Left ventricle myocardium superior (tissue), 1 donor: ENCODE data around the gene IQCH. TPM values are rescaled to one million over a fixed set of nuclear protein-coding genes. Genes with fewer than 3 reads are reported as not detected.

ENCODE experiments used
- ATAC-seq: fragments of 200-7000 bp; cut with Tn5 transposase; one replicate; pipeline ENCODE4 v1.9.1; 2020; ENCODE audit warnings: mild to moderate bottlenecking, moderate library complexity
- DNase-seq: peaks from one replicate; pipeline ENCODE4 v3.0.0-alpha.2; 2020
- intact Hi-C: fragments of 100-400 bp; cut with micrococcal nuclease; formaldehyde crosslinking; loops from one replicate; pipeline ENCODE4 v1.11.0; 2022
- total RNA-seq: library from RNA; stranded (reverse); fragmentation: NEBNext Ultra II Directional; extraction: Animal tissue kit (Norgen Biotek cat#: 25700); gene quantifications from one replicate; pipeline ENCODE4 v1.2.1, GENCODE V29; 2021
- donor health status: DM: no; HTN: yes; CAD: no; lungs with severe emphysema.

Gene IQCH
- total RNA-seq, 1 donor from 2014 or later = 0.64 TPM

DNA sequence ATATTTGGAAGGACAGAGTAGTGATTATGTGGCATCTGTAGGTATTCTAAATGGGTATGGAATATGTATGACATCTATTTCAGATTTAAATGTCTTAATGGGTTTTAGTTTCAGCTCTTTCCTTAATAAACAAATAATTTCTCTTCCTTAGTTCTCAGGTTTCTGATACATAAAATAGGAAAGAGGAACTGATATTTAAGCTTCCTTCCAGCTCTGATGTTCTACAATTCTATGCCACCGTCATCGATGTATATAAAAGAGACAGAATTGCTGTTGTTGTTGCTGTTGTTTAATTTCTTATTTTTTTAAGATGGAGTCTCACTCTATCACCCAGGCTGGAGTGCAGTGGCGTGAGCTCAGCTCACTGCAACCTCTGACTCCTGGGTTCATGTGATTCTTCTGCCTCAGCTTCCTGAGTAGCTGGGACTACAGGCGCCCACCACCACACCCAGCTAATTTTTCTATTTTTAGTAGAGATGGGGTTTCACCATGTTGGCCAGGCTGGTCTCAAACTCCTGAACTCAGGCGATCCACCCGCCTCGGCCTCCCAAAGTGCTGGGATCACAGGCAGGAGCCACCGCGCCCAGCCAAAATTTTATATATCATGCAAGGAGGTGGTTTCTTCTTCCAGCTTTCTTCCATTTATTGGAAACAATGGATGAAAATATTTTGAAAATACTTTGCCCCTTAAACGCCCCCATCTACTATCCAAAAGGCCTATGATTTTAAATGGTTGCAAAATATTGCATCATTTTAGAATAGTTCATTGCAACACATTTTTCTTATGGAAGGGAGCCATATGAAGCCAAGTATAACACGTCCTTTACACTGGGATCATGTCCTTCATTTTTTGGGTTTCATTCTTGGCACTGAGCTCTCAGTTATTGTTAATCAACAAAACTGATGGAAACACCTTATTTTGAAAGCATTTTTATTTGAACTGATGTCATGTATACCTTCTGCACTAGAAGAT is 252.5 kb downstream of the IQCH start:
- DNase-seq (no peak), ATAC-seq (no peak)
- intact Hi-C loops = no loop called here

- DNase-seq (no peak), ATAC-seq (no peak)
- intact Hi-C loops = no loop called here
Observed at GRCh38 chr15:67508407-67508806, 253.8 kb downstream of the IQCH start.

DNA sequence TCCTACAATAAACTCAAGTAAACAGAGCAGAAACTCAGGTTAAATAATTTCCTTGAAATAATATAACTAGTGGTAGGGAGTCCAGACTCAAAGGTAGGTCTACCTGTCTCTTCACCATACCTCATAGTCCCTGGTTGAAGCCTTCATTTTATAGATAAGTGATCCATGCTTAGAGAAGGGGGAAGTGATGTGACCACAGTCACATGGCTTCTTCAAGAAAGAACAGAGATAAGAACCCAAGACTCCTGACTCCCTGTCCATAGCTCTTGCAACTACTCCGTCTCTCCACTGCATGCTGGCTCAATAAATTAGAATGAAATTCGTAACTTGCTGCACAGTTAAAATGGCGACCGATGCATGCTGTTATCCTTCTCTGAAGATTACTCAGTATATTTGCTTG is 255.3 kb downstream of the IQCH start:
- no peak for DNase-seq
- intact Hi-C loops = no loop called here

DNA sequence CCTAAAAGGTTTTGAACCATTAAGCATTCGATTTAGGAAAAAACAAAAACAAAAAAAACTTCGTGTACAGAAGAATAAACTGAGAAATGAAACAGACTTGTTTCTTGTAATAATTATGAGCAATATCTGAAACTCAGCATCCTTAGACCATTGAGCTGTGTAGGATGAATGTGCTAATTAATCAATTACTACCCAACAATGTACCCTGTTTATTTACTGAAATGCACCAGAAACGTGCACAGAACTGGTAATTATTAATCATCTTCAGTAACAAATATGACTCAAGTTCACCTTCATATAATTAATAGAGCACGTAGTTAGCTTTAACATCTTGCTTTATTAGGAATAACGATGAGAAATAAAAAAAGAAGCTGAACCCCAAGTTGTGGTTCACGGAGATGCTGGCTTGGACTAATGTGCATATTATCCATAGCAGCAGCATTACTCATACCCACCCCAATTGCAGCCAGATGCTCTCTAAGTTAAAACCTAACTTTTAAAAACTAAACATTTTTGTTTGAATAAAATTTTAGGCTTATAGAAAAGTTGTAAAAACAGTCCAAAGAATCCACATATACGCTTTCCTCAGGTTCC is 256.1 kb downstream of the IQCH start:
- DNase-seq = no peak
- no peak for ATAC-seq
- intact Hi-C loops = no loop called here

More for the DNA sequence above, 255.3 kb downstream of the IQCH start:
- no peak for ATAC-seq

DNA sequence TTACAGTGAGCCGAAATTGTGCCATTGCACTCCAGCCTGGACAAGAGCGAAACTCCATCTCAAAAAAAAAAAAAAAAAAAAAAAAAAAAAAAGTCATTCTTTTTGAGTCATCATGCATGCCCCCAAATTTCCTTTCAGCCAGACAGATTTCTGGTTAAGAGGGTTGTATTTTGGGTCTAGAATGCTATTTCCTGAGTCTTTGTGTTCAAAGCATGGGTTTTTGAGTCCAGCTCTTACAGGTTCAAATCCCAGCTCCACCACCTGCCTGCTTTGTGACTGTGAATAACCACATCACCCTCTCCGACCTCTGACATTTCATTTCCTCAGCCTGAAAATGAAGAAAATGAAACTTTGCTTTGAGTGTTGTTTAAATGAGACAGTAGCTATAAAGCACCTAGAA is 257.0 kb downstream of the IQCH start:
- DNase-seq (no peak), ATAC-seq (no peak)
- intact Hi-C loops = no loop called here

DNA sequence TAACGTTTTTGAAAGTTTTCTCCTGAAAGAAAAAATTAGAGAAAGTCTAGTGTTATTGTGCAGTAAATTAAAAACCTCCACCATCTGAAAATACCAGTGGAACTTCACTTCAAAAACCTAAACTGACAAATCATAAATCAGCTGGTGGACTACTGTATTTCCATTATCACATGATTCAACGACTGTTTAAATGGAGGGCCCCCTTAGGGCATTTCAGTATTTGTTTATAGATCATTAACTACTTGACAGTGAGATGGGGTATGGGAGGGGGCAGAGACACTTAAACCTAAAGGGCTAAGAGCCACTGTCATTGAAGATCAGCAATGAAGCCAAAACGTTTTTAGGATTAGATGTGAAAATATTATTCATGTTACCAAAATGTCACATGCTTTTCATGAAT is 257.6 kb downstream of the IQCH start:
- ATAC-seq (no peak), DNase-seq (no peak)
- intact Hi-C loops = no loop called here

GRCh38 chr15:67512933-67513714 is 258.5 kb downstream of the IQCH start:
- no peak for ATAC-seq

GRCh38 chr15:67515090-67515489 is 260.5 kb downstream of the IQCH start:
- intact Hi-C loops = no loop called here
- ATAC-seq (no peak), DNase-seq (no peak)

More at GRCh38 chr15:67512933-67513714, 258.5 kb downstream of the IQCH start:
- intact Hi-C loops = no loop called here
- DNase-seq = no peak

DNA sequence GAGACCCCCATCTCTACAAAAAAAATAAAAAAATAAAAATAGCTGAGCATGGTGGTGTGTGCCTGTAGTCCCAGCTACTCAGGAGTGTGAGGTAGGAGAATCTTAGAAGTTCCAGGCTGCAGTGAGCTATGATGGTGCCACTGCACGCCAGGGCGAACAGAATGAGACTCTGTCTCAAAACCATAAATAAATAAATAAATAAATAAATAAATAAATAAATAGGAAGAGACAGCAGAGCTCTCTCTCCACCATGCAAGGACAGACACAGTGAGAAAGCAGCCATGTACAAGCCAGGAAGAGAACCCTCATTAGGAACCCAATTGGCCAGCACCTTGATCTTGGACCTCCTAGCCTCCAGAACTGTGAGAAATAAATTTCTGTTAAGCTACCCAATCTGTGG is 261.0 kb downstream of the IQCH start:
- intact Hi-C loops = no loop called here
- no peak for ATAC-seq
- no peak for DNase-seq

- no peak for ATAC-seq
Observed at GRCh38 chr15:67520321-67521028, 265.9 kb downstream of the IQCH start.

GRCh38 chr15:67521029-67521782 is 266.6 kb downstream of the IQCH start, which contains the start of gene C15orf61:
Gene C15orf61 (plus strand): TSS chr15:67521131. CDS start chr15:67521249, 118 bp downstream.
- DNase-seq (peak; percentile 93), ATAC-seq (peak; percentile 94)
- intact Hi-C loops = no loop called here

More at GRCh38 chr15:67520321-67521028, 265.9 kb downstream of the IQCH start:
- no peak for DNase-seq
- intact Hi-C loops = no loop called here

DNA sequence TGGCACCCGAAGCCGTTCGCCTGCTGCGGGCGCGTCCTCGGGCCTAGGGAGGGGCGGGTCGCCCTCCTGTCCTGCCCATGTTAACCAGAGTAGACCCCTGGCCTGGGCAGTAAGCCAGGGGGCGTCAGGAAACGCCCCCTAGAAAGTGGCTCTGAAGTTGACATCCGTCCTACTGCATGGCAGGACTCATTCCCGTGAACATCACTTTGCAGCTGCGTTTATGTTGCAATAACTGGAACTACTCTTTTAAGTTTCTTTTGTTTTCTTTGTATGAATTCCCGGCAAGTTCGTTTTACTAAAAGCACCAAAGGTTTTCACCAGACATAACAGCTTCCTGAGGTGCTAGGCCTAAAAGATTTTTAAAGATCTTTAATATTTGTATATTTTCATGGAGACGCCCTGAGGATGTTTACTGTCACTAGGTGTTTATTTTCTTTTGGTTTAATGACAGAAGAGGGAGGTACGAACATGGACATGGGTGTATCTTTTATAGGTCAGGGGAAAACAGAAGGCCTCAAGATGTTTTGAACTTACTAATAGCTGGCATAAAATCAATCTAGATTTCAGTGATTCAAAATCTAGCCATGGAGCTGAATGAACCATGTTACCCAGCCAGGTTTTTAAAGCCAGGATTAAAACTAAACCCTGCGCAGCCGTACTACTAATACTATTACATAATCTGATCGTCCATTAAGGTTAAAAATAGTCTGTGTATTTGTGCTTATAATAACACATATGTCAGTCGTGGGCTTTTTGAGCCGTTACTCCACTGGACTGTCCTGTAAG is 267.4 kb downstream of the IQCH start:
- ATAC-seq (peak; percentile 64), DNase-seq (no peak)
- intact Hi-C loops = no loop called here

GRCh38 chr15:67523330-67523729 is 268.7 kb downstream of the IQCH start:
- ATAC-seq (no peak), DNase-seq (no peak)
- intact Hi-C loops = no loop called here

- ATAC-seq = no peak
- intact Hi-C loops = no loop called here
- no peak for DNase-seq
Observed at GRCh38 chr15:67524235-67524634, 269.6 kb downstream of the IQCH start.

GRCh38 chr15:67528513-67528912 is 273.9 kb downstream of the IQCH start:
- no peak for DNase-seq
- no peak for ATAC-seq
- intact Hi-C loops = no loop called here

DNA sequence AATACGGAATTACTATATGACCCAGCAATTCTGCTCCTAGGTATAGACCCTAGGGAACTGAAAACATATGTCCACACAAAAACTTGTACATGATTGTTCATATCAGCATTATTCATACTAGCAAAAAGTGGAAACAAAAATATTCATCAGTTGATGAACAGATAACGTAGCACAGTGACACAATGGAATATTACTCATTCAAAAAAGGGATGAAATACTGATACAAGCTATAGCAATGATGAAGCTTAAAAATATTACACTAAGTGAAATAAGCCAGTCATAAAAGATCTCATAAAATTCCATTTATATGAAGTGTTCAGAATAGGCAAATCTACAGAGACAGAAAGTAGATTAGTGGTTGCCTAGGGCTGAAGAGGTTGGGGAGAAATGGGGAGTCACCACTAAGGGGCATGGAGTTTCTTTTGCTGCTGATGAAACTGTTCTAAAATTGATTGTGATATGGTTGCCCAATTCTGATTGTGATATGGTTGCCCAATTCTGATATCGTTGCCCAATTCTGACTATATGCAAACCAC is 276.9 kb downstream of the IQCH start:
- DNase-seq (no peak), ATAC-seq (no peak)
- intact Hi-C loops = no loop called here

DNA sequence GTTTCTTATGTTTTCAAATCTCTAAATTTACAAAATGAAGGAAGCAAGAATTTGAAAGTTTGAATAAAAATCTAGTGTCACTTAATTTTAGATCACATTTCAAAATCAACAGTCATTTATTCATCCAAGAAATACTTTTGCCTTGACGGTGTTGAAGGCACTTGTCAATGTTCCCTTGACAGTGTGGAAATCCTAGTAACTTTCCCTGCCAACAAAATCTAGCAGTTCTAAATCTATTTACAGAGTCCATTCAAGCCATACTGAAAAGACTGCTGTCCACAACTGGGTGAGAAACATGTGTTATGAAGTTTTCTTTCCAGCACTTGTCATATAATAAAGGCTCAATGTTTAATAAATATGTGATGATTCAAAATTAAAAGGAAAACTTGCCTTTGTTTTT is 279.3 kb downstream of the IQCH start:
- intact Hi-C loops = no loop called here
- DNase-seq (no peak), ATAC-seq (no peak)
